GM18505 (cell line): ENCODE results near the gene ADCY3.

ENCODE experiments used
- ATAC-seq: cut with Tn5 transposase; IDR thresholded peaks from one replicate; pipeline ENCODE4 v1.9.1; 2021; ENCODE audit not compliant: unreplicated experiment
- POLR2A ChIP-seq: IDR thresholded peaks from 4 replicates; pipeline ENCODE4 v1.6.1; 2011; ENCODE audit warnings: borderline replicate concordance; ENCODE audit not compliant: insufficient read depth, insufficient read length; ENCODE audit errors: extremely low read depth

Gene ADCY3

DNA sequence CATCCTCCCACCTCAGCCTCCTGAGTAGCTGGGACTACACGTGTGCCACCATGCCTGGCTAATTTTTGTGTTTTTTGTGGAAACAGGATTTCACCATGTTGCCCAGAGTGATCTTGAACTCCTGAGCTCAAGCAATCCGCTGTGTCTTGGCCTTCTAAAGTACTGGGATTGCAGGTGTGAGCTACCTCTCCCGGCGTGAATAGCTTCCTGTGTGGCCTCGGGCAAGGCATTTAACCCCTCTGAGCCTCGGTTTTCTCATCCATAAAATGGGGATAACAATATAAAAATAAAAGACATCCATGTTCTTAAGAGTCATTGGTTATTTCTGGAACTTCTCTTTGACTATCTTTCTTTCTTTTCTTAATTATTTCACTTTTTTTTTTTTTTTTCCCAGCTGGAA is 19.3 kb upstream of the ADCY3 start:
- no peak for TF ChIP-seq POLR2A
- ATAC-seq: no peak

DNA sequence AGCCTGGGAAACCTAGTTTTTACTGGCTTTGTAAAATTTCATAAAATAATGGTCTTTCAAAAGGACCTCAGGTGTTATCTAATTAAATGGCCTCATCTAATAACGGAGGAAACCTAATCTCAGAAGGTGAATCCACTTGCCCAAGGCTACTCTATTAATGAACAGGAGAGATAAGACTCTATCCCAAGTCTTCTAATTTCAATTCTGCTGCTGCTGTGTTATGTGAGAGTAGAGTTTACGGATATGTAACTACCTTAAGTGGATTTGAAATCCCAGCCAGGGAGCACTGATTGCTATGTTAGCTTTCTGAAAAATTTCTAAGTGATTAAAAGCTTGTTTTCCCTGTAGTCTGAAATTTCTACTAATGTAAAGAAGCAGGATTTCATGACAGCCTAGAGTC is 17.2 kb upstream of the ADCY3 start:
- no peak for ATAC-seq
- TF ChIP-seq POLR2A: no peak

DNA sequence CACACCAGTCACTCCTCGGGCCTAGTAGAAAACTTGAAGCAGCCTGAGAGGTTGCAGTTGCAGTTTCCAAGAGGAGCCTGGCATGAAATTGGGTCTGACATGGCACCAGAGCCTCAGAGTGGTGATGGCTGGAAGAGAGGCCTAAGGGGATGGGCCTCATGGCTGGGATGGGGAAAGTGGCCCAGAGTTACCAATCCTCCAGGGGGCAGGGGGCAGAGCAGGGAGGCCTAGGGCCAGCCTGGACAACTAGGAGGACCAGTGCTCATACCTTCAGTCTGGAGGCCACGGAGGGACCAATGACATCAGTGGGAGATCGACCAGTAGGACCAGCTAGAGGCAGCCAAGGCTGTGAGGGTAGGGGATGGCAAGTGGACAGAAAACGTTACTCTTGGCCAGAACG is 15.1 kb upstream of the ADCY3 start:
- no peak for ATAC-seq
- TF ChIP-seq POLR2A: no peak

DNA sequence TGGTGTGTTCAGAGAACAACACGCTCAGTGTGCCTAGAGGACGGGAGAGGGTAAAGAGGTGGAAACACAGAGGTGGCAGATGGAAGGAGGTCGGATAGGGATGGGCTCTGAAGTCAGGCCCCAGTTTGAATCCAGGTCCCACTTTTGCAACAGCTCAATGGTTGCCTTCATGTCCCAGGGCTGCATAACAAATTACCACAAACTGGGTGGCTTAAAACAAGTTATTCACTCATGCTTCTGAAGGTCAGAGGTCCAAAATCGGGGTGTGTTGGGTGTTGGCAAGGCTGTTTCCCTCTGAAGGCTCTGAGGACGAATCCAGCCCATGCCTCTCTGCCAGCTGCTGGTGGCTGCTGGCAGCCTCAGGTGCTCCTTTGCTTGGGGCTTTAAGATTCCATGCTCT is 12.7 kb upstream of the ADCY3 start:
- no peak for TF ChIP-seq POLR2A
- no peak for ATAC-seq

DNA sequence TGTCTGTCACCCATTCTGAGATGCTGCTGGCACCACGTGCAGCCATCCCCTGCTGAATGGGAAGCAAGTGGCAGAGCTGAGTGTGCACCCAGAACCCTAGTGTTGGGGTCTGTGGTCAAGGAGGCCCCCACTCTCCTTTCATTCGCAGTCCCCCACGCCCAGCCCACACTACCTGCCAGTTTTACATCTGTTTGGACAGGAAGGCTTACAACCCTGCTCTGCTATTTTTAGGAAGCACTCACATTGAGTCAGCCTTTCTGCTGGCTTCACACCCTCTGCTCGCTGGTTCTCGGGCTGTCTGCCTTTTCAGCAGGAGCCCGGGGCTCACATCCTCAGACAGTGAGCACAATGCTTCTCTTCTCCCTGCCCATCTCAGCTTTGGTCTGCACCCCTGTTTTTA is 10.7 kb upstream of the ADCY3 start:
- ATAC-seq: peak; percentile 73
- TF ChIP-seq POLR2A: no peak

DNA sequence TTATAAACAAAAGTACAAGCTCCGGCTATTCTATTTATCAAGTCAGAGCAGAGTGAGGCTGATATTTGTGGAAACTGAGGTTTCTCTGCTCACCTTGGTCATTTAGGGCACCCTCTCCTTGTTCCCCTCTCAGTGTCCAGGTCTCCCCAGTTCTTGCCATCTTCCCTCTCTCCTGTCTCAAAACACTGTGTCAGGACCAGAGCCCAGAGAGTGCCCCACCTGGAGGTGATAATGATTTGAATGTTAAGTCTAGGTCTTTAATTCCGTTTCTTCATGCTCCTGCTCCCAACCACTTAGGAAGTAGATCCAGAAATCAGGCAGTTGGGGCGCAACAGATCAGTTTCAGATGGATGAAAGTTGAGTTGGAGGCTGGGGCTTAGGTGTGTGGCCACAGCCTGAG is 9.2 kb upstream of the ADCY3 start:
- TF ChIP-seq POLR2A: no peak
- no peak for ATAC-seq

DNA sequence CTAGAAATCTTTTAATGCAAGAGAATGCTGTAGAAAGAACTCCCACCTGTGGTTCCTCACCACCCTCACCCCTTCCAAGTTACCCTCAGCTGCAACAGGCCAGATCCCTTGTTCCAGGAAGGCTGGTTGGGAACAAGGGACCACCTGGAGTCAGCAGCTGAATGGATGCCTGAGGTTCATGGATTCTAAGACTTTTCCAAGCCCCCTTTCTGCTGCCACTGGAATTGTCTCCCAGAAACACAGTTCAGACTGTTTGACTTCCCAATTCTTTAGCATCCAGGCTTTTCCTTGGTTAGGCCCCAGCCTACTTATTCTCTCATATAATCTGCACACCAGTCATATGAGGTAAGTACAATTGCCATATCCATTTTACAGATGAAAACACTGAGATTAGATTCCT is 8.0 kb upstream of the ADCY3 start:
- no peak for ATAC-seq
- no peak for TF ChIP-seq POLR2A

DNA sequence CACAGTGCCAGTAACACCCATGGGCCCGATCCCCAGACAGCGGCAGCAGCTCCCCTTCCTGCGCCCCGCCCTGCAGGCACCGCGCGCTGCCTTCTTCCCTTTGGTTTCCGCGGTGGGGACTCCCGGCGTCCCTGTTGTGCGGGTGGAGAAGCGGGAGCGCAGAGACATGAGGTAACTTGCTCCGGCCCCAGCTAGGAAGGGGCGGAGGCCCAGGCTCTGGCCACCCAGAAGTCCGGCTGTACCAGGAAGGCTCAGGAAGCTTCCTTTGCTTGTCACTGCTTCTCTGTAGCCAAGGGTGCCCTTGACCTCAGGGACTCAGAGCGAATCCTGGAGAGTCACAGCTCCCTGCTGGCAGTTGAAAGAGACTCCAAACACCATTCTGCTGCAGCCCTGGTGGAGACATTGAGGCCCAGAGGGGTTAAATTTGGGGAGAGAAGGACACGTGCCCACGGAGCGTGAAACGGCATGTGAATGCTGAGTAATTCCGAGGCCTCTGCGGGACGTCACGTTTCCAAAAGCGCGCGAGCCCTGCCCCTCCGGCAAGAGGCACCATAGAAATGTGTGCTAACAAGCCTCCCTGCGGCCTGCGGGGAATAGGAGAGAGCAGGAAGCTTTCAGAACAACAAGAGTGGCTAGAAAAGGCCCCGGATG is 6.7 kb upstream of the ADCY3 start:
- TF ChIP-seq POLR2A: no peak
- no peak for ATAC-seq

DNA sequence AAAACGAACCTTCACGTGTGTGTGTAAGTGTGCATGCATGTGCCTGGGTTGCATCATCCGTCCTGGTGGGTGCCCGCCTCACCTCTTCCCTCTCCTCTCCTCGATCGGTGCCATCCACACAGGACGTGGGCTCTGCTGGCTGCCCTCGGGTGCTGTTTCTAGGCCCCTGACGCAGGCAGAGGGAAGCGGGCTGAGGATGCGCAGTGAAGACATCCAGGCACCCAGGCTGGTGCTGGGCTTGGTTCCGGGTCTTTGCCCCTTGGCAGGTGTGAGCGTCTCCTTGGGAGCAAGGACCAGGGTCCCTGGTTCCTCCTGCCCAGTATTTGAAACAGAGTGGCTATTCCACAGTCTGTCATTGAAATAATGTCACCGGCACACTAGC is 6.2 kb upstream of the ADCY3 start:
- no peak for TF ChIP-seq POLR2A

DNA sequence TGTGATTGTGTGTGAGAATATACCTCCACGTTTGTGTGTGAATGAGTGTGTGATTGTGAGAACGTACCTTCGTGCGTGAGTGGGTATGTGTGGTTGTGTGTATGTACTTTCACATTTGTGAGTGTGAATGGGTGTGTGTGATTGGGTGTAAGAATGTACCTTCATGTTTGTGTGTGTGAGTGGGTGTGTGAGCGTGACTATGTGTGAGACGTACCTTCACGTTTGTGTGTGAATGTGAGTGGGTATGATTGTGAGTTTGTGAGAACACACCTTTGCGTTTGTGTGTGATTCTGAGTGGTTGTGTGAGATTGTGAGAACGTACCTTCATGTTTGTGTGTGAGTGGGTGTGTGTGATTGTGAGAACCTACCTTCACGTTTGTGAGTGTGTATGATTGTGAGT is 5.8 kb upstream of the ADCY3 start:
- ATAC-seq: no peak
- TF ChIP-seq POLR2A: no peak

More for the DNA sequence above, 6.2 kb upstream of the ADCY3 start:
- ATAC-seq: no peak

DNA sequence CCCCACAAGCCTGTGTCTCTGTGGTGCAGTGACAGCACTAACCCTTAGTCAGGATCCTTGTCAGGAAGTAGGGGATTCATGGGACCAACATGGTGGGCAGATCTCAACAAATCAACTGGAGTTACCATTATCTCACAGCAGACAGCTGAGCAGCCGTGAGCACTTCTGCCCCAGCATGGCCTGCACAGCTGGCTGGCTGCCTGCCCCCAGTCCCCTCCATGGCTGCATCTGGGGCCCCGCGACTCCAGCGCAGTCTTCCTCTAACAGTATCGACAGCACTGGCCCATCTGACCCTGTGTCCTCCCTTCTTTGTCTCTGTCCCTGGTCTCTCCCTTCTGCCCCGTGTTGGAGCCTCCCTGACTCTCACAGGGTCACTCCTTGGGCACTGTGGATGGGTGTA is 4.7 kb upstream of the ADCY3 start:
- no peak for TF ChIP-seq POLR2A

DNA sequence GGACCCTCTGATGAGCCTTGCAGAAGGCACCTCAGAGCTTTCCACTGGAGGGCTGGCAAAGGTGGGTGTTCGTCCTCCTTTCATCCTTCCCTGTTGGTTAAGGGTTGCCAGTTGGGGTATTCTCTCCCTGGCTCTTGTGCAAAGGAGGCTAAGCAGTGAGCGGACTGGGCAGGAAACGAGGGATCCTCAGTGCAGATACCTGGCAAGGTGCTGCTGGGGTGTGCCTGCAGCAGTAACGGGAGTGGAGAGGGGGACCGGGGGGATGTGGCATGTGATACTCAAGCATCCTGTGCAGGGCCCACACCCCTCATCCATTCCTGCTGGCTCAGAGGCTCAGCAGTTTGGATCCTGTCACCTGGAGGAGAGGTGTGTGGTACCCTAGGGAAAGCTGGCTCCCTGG is 4.2 kb upstream of the ADCY3 start:
- TF ChIP-seq POLR2A: no peak
- no peak for ATAC-seq

More for the DNA sequence above, 4.7 kb upstream of the ADCY3 start:
- no peak for ATAC-seq

DNA sequence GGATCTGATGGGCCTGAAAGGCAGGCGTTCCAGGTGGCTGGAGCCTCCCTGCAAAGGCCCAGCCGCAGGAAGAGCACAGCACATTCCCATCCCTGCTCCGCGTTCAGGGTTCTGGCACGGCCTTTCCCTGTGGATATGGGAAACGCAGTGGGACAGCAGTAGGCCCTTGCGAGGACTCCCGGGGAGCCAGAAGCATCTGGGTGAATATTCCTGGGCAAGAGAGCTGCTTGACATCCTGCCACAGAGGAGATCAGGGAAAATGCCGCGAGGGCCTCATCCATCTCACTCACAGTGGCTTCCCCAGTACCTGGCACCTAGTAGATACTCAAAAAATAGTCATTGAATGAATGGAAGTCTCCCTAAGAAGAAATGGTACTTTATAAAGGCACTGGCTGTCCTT is 3.1 kb upstream of the ADCY3 start:
- no peak for TF ChIP-seq POLR2A
- ATAC-seq: no peak

DNA sequence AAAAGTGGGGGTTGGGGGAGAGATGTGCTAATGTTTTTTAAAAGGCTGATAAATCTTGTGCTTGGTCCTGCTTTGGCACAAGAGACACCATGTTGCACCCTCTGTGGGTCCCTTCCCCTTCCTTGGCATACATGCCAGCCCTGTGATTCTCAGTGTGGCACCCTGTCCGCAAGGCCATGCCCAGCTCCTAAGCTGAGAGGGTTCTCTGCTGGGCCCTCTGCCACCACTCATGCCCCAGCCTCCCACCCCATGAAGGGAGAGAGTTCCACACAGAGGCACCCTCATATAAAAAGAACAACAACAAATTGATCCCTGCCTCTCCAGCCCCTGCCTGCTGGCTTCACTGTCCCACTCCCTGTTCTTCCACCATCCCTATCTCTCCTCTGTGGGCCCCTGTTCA is 2.5 kb upstream of the ADCY3 start:
- ATAC-seq: no peak
- TF ChIP-seq POLR2A: no peak
